ENCODE data around the gene PARP6.

The PARP6 gene

GRCh38 chr15:72252663-72253299 is 19.6 kb downstream of the PARP6 start:
- no peaks in the 10 kb centered on the region for H3K9me3 ChIP-seq (ENCODE audit: insufficient read depth, low read length)
- no peak overlapping the region for H3K27ac ChIP-seq (ENCODE audit: low read length)
- H3K4me1 ChIP-seq (ENCODE audit: low read length): no peaks in the 10 kb centered on the region
- no peak overlapping the region for H3K4me2 ChIP-seq (ENCODE audit: low read length)
- H3K27me3 ChIP-seq (ENCODE audit: low read depth, low read length): no peaks in the 10 kb centered on the region
- peaks cover 65% of the 10 kb centered on the region for H3K36me3 ChIP-seq (replicated peaks; ENCODE audit: low read depth, low read length)
- H3K4me3 ChIP-seq (ENCODE audit: low read length): no peak overlapping the region
- no peak overlapping the region for H2AFZ ChIP-seq (ENCODE audit: low read depth, low read length)
- H4K20me1 ChIP-seq (ENCODE audit: insufficient read depth, low read length): no peaks in the 10 kb centered on the region
- no peaks in the 10 kb centered on the region for H3K79me2 ChIP-seq (ENCODE audit: low read length)
- no peak overlapping the region for H3K9ac ChIP-seq (ENCODE audit: low read length)
- TF ChIP-seq EZH2phosphoT487 (IDR thresholded peaks at IDR 0.05; ENCODE audit: low read depth) (no peak), CTCF (IDR thresholded peaks at IDR 0.05; ENCODE audit: low read depth, low read length) (no peak)

DNA sequence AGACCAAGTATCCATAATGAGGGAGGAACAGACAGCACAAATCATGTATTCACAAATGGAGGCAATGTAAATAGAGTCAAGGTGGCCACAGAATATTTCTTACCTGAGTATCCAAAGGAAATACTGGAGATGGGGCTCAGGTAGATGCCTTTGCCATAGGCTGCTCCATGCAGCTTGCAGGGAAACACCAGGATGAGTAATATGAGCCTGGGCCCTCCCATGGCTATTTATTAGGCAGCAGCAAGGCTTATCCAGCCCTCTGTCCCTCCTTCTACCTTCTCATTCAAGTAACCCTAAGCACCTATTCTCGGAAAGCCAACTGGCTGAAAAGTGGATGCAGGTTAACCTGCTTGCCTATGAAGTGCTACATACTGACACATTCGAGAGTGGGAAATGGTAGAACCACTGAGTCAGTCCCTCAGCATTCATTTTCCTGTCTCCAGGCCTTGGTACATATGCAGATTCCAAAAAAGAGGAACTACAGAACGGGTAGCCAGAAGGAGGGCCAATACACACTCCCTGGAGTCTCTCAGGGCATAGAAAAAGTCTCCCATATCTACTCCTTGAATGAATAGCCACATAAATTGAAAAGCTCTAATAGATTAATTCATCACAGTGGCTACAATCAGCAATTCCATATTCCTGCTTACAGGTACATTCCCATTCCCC is 23.1 kb downstream of the PARP6 start:
- Histone ChIP-seq H2AFZ (ENCODE audit: low read depth, low read length) (no peak overlapping the region), H3K4me1 (ENCODE audit: low read length) (no peaks in the 10 kb centered on the region), H3K79me2 (ENCODE audit: low read length) (no peaks in the 10 kb centered on the region), H3K4me2 (ENCODE audit: low read length) (no peak overlapping the region), H3K36me3 (replicated peaks; ENCODE audit: low read depth, low read length) (peaks cover 50% of the 10 kb centered on the region), H4K20me1 (ENCODE audit: insufficient read depth, low read length) (no peaks in the 10 kb centered on the region), H3K4me3 (ENCODE audit: low read length) (no peak overlapping the region), H3K27ac (ENCODE audit: low read length) (no peak overlapping the region), H3K9me3 (ENCODE audit: insufficient read depth, low read length) (no peaks in the 10 kb centered on the region), H3K9ac (ENCODE audit: low read length) (no peak overlapping the region), H3K27me3 (ENCODE audit: low read depth, low read length) (no peaks in the 10 kb centered on the region)
- TF ChIP-seq EZH2phosphoT487 (IDR thresholded peaks at IDR 0.05; ENCODE audit: low read depth) (no peak), CTCF (IDR thresholded peaks at IDR 0.05; ENCODE audit: low read depth, low read length) (no peak)

GRCh38 chr15:72248514-72248913 is 23.8 kb downstream of the PARP6 start:
- peaks cover 46% of the 10 kb centered on the region for H3K36me3 ChIP-seq (replicated peaks; ENCODE audit: low read depth, low read length)
- H3K4me2 ChIP-seq (ENCODE audit: low read length): no peak overlapping the region
- TF ChIP-seq EZH2phosphoT487 (IDR thresholded peaks at IDR 0.05; ENCODE audit: low read depth): no peak
- TF ChIP-seq CTCF (IDR thresholded peaks at IDR 0.05; ENCODE audit: low read depth, low read length): no peak

DNA sequence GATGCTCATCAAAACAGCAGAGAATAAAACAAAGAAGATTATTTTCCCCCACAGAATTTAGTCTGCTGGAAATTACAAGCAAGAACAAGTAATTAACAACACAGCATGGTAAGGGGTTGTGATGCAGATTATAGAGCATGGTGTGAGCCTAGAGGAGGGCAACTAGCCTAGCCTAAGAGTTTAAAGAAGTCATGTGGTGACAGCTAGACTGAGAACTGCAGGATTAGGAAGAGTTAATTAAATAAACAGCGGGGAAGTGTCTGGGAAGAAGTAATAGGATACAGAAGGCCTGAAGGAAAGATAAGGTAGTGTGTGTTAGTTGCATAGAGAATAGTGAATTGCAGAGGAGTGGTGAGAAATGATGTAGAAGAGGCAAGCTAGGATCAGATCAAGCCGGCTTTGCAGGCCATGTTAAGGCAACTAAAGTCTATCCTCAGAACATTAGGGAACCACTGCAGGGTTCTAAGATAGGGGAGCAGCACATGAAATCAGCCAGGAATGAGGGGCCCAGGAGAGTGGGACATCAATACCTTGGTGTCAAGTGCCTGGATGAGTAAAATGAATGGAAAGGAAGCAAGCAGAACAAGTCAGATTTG is 29.5 kb downstream of the PARP6 start:
- TF ChIP-seq CTCF (IDR thresholded peaks at IDR 0.05; ENCODE audit: low read depth, low read length) (no peak), EZH2phosphoT487 (IDR thresholded peaks at IDR 0.05; ENCODE audit: low read depth) (no peak)
- Histone ChIP-seq H3K27me3 (ENCODE audit: low read depth, low read length) (no peaks in the 10 kb centered on the region), H3K4me1 (ENCODE audit: low read length) (peaks cover under 1% of the 10 kb centered on the region; the same call in 1 of the 2 replicates), H3K36me3 (replicated peaks; ENCODE audit: low read depth, low read length) (peaks cover 49% of the 10 kb centered on the region), H3K4me3 (ENCODE audit: low read length) (no peak overlapping the region), H3K79me2 (ENCODE audit: low read length) (no peaks in the 10 kb centered on the region), H4K20me1 (ENCODE audit: insufficient read depth, low read length) (no peaks in the 10 kb centered on the region; the same call in 1 of the 2 replicates), H2AFZ (ENCODE audit: low read depth, low read length) (no peak overlapping the region), H3K9me3 (ENCODE audit: insufficient read depth, low read length) (no peaks in the 10 kb centered on the region), H3K4me2 (ENCODE audit: low read length) (no peak overlapping the region), H3K27ac (ENCODE audit: low read length) (no peak overlapping the region), H3K9ac (ENCODE audit: low read length) (no peak overlapping the region)

More at GRCh38 chr15:72248514-72248913, 23.8 kb downstream of the PARP6 start:
- no peaks in the 10 kb centered on the region for H3K79me2 ChIP-seq (ENCODE audit: low read length)
- H3K4me1 ChIP-seq (ENCODE audit: low read length): no peaks in the 10 kb centered on the region
- no peaks in the 10 kb centered on the region for H3K27me3 ChIP-seq (ENCODE audit: low read depth, low read length)
- no peak overlapping the region for H2AFZ ChIP-seq (ENCODE audit: low read depth, low read length)
- H3K27ac ChIP-seq (ENCODE audit: low read length): no peak overlapping the region
- no peak overlapping the region for H3K4me3 ChIP-seq (ENCODE audit: low read length)
- H3K9me3 ChIP-seq (ENCODE audit: insufficient read depth, low read length): no peaks in the 10 kb centered on the region
- no peak overlapping the region for H3K9ac ChIP-seq (ENCODE audit: low read length)
- H4K20me1 ChIP-seq (ENCODE audit: insufficient read depth, low read length): no peaks in the 10 kb centered on the region

Data from OCI-LY3 (cell line).